GM21786 (cell line): Measurements from ENCODE around the gene LRRC8D.
"Not testable (repeated sequence)": the region's sequence is repeated elsewhere in the genome, so short reads cannot be mapped to it uniquely, and the experiment has no call there.

Source experiments
- ATAC-seq: cut with Tn5 transposase; IDR thresholded peaks from one replicate; pipeline ENCODE4 v1.9.1; 2021; ENCODE audit not compliant: unreplicated experiment

Gene LRRC8D

DNA sequence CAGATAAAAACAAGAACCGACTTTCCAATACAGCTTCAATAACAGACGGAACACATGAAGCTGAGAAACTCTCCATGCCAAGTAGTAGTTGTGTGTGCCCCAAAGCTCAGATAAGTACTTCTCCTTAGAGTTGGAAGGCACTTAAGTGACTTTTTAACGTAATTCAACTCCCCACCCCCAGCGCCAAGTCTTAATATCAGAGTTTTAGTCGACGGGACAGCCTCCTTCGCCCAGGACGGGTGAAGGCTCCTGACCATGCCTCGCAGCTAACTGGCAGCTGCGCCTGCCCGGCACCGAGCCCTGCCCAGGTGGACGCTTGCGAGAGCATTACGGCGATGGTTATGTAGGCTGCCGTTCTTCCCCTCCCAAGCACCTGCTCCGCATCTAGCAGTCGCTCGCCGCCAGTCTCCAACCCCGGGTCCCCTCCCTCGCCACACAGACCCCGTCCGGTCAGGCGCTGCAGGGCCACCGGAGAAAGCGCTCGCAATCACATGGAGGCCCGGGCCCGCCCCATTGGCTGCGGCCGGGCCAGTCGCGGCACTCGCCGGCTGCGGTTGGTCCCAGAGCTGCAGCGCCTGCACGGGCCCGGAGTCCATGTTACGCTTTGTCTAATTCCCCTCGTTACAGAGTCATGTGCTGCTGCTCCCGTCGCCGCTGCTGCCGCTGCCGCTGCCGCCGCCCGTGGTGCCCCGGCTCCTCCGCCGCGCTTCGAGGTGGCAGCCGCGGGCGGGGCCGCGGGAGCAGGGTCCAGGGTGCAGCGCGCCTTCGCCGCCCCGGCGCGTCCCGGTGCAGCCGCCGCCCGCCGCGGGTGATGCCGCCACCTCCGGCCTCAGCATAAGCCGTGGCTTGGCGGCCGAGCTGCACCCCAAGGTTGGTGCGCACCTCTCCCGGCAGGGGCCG, at the start of gene LRRC8D:
TSS of gene LRRC8D (plus strand) at position 611 of the 900 bp plus-strand sequence. CDS start 112,037 bp downstream, outside the sequence.
- peak; percentile 70 for ATAC-seq

DNA sequence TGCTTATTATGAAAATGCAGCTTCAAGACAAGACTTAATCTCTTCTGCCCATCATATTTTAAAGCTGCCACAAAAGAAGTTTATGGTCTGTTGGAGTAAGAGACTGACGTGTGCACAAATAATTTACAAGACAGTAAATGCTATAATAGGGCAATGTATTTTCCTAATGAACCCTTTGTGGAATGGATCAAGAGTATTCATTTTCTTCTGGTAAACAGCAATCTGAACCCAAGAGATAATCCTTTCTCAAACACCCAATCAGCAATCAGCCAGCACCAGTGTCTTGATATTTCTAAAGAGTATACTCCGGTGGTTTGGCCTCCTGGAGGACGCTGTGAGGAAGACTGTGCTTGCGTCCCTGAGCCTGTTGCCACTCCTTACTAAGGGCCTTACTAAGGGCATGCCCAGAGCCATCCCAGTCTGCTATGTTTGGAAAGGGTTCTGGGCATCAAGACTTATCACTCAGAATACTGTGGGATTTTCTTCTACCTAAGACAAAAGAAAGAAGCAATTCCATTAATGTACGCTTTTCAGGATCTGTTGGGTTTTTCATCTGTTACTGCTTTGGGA, 48.8 kb upstream of the LRRC8D start:
- ATAC-seq, result no peak

DNA sequence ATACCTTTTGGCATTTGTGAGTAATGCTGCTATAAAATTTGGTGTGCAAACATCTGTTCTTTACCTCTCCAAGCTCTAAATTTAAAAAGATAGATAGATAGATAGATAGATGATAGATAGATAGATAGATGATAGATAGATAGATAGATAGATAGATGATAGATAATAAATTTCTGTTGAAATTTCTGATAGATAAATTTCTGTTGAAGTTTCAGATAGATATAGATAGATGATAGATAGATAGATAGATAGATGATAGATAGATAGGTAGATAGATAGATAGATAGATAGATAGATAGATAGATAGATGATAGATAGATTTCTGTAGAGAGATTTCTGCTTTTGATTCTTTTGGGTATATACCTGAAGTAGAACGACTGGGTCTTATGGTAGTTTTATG, 44.7 kb upstream of the LRRC8D start:
- not testable (repeated sequence) for ATAC-seq

DNA sequence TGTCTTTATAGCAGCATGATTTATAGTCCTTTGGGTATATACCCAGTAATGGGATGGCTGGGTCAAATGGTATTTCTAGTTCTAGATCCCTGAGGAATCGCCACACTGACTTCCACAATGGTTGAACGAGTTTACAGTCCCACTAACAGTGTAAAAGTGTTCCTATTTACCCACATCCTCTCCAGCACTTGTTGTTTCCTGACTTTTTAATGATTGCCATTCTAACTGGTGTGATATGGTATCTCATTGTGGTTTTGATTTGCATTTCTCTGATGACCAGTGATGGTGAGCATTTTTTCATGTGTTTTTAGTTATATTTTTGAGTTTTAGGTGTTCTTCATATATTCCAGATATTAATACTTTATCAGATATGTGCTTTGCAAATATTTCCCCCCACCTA, 43.6 kb upstream of the LRRC8D start:
- not testable (repeated sequence) for ATAC-seq

DNA sequence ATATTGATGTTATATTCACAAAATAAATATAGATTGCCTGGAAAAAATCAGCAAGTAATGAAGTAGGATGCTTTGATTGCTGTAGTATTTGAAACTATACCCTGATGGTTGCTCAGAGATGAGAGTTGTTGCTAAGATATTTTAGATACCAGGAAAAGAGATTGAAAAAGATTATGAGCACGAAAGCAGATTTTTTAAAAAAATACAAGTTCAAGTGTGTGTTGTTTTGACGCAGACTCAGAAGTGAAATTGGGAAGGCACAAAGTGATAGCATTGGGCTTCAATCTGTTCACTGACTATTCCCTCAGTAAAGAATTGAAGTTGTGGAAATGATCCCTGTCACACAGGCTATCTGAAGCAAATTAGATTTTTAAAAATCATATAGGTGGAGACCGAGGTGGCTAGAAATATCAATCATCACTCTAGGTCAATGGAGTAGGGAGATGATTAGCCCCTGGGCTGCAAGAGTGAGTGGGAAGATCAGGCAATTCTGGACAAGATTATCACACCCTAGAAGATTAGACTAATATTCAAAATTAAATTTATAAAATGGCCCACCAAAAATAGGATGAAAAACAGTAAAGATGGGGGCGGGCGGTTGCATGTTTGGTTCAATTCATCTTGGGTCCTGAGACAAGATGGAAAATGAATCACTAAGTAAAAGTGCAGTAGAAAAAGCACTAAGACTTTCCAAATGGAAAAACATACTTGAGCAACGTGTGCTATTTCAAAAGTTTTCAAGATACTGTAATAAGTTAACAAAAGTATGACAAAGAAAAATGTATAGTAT, 41.5 kb upstream of the LRRC8D start:
- no peak for ATAC-seq

DNA sequence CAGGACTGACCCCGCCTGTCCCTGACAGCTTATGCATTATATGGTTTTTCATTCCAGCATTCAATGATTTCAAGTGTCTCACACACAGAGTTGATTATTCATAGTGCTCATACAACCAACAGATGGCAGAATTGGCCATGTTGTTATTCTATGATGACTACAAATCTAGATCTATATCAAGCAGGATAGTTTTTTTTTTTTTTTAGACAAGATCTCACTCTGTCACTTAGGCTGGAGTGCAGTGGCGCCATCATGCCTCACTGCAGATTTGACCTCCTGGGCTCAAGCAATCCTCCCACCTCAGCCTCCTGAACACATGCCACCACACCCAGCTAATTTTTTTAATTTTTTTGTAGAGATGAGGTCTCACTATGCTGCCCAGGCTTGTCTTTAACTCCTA, 40.1 kb upstream of the LRRC8D start:
- no peak for ATAC-seq

DNA sequence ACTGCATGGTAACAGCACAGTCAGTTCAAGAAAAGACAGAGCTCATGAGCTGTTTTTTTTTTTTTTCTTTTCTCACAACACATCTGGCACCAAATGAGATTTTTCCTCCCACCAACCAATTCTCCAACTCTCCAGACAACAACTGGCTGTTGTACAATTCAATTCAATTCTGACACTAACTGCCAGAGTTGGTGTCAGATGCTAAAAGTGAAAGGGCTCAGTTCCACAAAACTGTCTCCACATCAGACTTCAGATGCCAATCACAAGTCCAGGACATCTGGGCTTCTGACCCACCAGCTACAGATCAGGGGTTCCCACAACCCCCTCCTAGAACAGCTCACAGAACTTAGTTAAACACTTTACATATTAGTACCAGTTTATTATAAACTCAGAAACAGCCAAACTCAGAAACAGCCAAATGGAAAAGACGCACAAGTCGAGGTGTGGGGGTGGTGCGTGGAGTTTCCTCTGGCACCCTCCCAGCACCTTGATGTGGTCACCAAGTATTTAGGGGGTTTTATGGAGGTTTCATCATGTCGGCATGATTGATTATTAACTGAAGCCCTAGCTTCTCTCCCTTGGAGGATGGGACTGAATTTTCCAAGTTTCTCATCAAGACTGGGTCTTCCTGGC, 39.2 kb upstream of the LRRC8D start:
- ATAC-seq, result peak; percentile 93

DNA sequence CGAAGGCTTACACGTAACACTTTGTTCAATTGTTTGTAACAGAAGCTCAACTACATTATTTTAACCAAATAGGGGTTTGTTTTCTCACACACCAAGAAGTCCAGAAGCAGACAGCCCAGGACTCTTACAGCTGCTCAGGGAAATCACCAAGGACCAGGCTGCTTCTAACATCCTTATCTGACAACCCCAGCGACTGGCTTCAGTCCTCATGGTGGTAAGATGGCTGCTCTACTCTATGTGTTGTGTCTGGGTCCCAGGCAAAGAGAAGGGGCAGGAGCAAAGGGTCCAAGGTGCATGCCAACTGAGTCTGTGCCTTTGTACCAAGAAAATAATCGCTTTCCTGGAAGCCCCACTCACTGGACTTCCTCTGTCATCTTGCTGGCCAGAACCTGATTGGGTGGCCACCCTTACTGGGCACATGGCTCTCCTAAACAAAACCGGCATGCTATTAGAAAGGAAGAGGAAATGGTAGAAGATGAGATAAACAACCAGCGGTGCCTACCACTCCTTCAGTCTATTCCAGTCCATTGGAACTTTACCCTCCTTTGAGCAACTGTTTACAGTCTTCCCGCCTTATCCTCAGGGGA, 34.1 kb upstream of the LRRC8D start:
- ATAC-seq, result no peak

DNA sequence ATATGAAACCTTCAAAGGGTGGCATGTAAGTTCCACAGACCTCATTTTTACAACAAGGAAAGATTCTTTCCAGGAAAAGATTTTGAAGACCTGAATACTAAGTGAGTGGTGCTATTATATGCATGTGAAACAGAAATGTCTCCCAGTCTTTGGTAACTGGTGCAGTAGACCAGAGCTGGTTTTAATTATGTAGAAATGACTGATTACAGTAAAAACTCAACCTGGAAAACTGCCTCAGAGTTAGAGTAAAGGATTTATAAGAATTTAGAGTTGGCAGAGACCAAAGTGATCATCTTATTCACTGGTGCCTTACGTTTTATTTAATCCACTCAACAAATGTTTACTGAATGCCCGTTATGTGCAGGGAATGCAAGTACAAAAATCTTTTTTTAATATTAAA, 30.2 kb upstream of the LRRC8D start:
- ATAC-seq, result no peak

DNA sequence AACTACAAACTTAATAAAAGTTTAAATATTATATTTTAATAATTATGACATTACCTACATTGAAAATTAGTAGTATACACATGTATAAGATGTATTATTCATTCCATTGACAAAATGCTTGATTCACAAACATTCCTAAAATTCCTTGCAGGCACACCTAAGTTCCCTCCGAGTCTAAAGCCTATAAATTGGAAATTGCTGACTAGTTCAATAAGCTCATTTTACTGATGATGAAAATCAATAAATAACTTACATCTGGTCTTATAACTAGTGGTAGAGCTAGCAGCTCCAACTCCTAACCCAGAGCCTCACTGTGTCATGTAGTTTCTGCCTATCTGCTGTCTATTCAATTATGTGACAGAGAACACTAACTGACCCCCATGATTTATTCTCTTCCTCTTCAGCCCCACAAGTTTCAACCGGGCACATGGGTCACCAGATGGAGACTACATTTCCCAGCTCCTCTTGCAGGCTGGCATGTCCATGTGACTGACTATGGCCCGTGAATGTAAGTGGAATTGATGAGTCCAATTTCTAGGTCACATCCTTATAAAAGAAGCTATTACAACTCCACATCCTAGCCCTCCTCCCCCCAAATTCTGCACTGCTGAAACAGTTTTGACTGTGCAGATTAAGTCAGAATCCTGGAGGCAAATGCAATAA, 29.6 kb upstream of the LRRC8D start:
- no peak for ATAC-seq

DNA sequence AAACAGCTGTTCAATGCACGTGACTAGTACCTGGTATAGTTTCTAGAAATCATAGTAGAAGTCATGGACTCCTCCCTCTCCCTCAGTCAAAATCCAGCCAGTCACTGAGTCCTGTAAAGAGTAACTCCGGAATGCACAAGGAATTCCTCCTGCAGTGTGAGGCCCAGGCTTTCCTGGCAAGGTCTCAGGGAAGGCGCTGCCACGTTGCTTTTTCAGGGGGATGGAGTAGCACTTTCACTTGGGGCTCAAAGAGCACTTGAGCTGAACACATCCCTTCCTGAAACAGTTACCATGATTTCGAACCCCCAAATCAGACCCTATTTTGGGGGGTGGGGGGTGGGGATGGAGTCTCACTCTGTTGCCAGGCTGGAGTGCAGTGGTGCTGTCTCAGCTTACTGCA, 26.4 kb upstream of the LRRC8D start:
- no peak for ATAC-seq

DNA sequence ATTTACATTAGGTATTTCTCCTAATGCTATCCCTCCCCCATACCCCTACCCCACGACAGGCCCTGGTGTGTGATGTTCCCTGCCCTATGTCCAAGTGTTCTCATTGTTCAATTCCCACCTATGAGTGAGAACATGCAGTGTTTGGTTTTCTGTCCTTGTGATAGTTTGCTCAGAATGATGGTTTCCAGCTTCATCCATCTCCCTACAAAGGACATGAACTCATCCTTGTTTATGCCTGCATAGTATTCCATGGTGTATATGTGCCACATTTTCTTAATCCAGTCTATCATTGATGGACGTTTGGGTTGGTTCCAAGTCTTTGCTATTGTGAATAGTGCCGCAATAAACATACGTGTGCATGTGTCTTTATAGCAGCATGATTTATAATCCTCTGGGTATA, 25.3 kb upstream of the LRRC8D start:
- not testable (repeated sequence) for ATAC-seq

DNA sequence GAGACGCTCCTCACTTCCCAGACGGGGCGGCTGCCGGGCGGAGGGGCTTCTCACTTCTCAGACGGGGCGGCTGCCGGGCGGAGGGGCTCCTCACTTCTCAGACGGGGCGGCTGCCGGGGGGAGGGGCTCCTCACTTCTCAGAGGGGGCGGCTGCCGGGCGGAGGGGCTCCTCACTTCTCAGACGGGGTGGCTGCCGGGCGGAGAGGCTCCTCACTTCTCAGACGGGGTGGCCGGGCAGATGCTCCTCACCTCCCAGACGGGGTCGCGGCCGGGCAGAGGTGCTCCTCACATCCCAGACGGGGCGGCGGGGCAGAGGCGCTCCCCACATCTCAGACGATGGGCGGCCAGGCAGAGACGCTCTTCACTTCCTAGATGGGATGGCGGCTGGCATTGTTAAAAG, 23.0 kb upstream of the LRRC8D start:
- not testable (repeated sequence) for ATAC-seq

DNA sequence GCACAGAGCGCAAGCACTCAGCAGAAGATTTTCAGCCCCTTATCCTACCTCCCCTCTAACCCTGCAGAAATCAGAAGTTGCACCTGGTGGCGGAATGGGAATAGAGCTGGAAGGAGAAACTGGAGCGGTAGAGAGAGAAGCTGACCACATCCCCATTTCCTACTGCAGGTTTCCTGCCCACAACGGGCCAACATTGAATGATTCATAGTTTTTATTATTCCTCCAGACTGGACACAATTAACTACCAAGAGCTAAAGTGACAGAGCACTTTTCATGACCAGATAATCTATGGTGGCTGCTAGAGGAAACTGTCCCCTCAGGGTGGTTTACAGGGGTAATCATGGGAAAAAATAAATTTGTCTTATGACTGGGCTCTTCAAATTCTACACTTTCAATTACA, 21.3 kb upstream of the LRRC8D start:
- ATAC-seq, result no peak

DNA sequence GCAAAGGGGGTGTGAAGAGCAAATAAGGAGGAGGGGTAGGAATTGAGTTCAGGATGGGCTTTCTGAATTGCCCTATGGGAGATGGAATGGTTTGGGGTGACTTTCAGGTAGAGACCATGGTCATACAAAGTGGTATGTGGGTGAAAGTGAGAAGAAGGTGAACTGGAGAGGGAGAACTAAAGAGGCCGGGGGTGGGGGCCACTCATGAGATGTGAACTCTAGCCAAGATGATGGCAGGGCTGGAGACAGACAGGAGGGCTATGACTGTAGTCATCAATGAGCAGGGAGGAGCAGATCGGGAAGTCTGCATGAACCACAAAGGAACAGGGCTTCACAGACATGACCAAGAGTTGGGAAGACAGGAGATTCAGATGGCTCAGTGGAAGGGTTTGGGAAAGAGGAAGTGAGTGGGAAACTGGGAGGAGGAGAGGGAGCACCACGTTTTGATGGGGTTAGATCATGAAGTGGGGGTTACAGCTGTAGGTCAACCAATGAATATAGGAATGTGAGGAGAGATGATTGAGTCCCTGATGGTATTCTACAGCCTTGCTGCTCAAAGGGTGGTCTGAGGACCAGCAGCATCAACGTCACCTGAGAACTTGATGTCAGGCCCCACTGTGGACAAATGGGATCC, 20.7 kb upstream of the LRRC8D start:
- ATAC-seq, result no peak

DNA sequence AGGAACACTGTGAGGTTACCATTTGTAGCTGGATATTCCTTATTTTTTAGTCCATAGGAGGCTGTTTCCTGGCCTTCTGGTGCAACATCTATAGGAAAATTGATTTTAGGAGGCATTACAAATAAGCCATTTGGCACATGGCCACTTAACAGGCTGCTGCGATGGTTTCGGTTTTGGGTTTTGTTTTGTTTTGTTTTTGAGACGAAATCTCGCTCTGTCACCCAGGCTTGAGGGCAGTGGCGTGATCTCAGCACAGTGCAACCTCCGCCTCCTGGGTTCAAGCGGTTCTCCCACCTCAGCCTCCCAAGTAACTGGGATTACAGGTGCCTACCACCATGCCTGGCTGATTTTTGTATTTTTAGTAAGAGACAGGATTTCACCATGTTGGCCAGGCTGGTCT, 20.1 kb upstream of the LRRC8D start:
- ATAC-seq, result no peak

DNA sequence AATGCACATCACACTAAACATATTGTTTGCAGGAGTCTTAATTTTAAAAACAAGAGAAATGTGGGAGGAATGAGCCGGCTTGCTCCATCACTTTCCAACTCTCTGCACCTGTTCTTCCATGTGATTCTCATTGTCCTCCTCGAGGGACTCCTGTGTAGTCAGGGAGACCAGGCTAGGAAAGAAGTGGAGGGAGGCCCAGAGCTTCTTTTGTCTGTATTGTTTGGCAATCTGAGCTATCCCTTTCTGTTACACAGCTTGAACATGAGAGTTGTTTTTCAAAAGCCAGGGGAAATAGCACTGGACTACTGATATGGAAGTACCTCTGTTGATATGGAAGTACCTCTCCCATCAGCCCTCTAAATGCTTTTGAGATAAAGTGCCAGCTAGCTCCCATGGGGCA, 18.8 kb upstream of the LRRC8D start:
- no peak for ATAC-seq

DNA sequence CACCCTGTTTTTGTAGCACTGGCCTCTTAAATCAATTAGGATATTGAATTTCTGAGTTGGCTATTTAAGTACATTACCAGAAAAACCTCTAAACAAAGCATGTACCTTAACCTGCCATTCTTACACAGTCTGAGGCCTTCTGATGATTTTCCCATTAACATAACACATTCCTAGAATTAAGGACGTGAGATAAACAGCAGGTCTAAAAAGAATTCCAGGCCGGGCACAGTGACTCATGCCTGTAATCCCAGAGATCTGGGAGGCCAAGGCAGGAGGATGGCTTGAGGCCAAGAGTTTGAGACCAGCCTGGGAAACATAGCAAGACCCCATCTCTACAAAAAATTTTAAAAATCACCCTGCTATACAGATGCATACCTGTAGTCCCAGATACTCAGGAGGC, 18.0 kb upstream of the LRRC8D start:
- ATAC-seq, result no peak

DNA sequence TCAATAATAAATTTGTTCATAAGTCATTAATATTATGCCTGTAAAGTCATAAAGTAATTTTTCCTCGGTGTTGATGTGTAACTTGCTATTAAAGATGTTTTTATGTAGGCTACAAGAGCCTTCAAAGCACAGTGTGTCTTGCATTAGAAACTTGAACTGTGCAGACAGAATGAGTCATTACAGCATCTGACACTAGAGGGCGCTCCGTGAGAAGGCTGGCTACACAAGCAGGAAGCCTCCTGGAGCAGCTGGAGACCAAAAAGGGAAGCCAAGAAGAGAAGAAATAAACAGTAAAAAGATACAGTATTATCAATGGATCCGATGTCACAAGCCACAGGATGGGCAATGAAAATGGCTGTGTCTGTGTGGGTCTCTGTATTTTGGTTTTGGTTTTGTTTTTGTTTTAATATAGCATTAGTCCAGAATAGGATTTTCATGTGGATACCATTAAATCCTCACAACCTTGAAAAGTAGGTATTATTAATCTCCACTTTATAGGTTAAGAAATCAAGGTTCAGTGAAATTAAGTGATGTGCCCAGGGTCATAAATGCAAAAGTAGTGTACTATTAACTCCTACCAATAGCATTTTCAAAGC, 16.1 kb upstream of the LRRC8D start:
- ATAC-seq, result peak; percentile 77

DNA sequence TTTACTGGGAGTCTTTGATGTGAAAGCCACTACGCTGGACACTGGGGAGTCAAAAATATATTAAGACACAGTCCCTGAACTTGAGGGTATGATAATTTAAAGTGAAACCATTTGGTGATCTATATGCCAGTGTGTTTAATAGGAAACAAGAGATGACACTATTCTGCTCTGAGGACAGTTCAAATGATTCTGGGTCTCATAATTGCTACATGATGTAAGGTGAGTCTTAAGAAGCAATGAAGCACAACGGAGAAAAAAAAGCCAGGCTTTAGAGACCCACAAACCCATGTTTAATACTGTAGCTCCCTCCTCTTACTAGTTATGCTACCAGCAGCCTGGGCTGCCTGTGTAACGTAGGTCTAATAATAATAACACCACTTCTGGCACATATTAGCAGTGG, 14.2 kb upstream of the LRRC8D start:
- ATAC-seq, result no peak
